ENCODE data around the gene CFAP44.
"Not testable (repeated sequence)": the region's sequence is repeated elsewhere in the genome, so short reads cannot be mapped to it uniquely, and the experiment has no call there.

The CFAP44 gene, protein sequence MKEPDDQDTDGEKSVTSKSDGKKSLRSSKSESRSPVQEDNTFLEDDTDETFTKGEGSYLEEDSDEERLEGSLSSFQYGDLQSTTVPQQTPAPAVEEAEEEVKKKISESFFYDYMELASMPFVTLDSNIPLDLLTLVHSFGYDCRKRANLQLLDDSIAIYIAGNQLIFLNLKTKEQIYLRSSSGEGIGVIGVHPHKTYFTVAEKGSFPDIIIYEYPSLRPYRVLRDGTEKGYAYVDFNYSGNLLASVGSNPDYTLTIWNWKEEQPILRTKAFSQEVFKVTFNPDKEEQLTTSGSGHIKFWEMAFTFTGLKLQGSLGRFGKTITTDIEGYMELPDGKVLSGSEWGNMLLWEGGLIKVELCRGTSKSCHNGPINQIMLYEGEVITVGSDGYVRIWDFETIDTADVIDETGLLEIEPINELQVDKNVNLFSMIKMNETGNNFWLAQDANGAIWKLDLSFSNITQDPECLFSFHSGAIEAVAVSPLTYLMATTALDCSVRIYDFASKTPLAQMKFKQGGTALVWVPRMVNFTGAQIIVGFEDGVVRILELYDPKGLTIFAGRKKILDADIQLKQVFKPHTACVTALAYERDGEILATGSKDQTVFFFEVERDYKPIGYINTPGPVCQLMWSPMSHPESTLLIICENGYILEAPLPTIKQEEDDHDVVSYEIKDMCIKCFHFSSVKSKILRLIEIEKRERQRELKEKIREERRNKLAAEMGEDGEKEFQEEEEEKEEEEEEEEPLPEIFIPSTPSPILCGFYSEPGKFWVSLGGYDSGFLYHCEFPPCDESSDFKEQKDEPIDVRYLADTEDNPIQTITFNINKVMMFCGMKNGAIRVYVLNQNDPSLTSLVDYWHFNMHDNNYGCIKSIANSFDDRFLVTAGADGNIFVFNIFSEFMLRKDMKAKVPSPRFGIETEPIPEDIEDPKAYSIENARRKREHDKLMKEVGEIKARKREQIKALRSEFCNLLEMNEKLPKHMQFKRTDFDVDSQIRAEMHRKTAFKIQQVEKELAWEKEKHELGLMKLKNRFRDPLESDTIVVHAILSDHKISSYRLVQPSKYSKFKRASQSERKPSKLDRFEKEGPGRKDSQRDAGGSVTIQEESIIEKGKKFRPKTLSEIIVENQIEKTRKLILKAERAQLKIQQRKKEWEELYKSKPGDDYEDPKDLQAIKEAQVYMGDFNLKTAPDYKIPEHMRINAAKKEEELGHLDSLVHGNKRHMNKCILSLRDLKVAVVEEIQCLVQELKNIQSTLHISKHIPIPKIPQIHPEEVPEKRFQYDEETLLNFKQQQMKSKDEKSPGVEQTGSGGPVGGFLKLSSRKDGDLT (N-terminal part only)

GRCh38 chr3:113441051-113441770 is at the start of gene CFAP44:
Gene CFAP44, minus strand, starts transcription at chr3:113441493. Its CDS starts 7,829 bp downstream, at chr3:113433664.
- peak; percentile 68 to 72 for DNase-seq

- peak; percentile 27 to 57 for DNase-seq
These were observed 43.9 kb upstream of the CFAP44 start for GRCh38 chr3:113485161-113485609.

- DNase-seq = no peak
These were observed 27.2 kb upstream of the CFAP44 start for GRCh38 chr3:113468539-113468938.

- DNase-seq = no peak
These were observed 20.2 kb upstream of the CFAP44 start for GRCh38 chr3:113461488-113461887.

DNA sequence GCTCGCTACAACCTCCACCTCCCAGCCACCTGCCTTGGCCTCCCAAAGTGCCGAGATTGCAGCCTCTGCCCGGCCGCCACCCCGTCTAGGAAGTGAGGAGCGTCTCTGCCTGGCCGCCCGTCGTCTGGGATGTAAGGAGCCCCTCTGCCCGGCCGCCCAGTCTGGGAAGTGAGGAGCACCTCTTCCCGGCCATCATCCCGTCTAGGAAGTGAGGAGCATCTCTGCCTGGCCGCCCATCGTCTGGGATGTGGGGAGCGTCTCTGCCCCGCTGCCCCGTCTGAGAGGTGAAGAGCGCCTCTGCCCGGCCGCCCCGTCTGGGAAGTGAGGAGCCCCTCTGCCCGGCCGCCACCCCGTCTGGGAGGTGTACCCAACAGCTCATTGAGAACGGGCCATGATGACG is 17.3 kb upstream of the CFAP44 start:
- not testable (repeated sequence) for DNase-seq

- DNase-seq = no peak
These were observed 14.2 kb upstream of the CFAP44 start for GRCh38 chr3:113455446-113455845.

- no peak for DNase-seq
These were observed 13.3 kb upstream of the CFAP44 start for GRCh38 chr3:113454630-113455029.

GRCh38 chr3:113454057-113454456 is 12.8 kb upstream of the CFAP44 start:
- DNase-seq = no peak

- no peak for DNase-seq
These were observed 9.6 kb upstream of the CFAP44 start for GRCh38 chr3:113450911-113451310.

- no peak for DNase-seq
These were observed 1.7 kb downstream of the CFAP44 start for GRCh38 chr3:113439606-113440005.

DNA sequence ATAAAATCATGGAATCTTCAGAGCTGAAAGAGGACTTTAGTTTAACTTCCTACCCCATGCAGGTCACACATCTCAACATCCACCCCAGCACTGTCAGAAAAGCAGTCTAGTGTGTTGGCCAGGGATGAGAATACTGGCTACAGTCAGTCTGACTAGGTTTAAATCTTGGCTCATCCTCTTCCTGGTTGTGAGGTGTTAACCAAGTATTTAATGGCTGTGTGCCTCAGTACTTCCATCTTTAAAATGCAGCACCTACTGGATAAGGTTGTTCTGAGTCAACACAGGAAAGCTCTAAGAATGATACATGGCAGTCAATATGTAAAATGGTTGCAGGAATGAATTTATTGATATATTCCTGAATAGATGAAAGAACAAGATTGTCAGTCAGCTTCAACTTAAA is 3.1 kb downstream of the CFAP44 start:
- DNase-seq = no peak

DNA sequence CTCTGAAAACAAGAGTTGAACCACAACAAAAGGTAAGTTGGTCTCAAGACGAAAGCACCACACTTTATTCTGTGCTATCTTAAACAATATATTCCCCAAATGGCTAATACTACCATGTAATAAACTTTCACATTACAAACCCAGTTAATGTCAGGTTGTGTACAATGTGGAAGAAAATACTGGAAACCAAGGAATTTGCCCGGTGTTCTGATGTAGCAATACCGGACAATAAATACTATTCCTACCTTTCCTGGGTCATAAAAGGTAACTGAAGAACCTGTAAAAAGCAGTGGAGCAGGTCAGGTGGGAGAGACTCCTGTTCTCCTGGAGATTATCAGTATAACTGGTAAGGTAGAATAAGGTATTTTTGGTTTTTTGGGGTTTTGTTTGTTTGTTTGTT is 3.9 kb downstream of the CFAP44 start:
- DNase-seq = no peak

DNA sequence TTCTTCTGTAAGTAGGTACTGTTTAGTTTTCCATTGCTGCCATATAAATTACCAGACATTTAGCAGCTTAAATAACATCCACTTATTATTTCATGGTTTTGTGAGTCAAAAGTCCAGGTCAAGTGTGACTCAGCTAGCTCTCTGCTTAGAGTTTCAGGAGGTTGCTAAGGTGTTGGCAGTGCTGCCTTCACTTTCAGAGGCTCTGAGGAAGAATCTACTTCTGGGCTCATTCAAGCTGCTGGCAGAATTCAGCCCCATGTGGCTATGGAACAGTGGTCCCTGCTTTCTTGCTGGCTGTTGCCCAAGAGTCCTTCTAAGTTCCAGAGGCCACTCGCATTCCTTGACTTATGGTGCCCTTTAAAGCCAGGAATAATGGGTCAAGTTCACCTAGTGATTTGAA is 4.5 kb downstream of the CFAP44 start:
- DNase-seq = no peak

GRCh38 chr3:113431811-113432210 is 9.5 kb downstream of the CFAP44 start:
- DNase-seq = no peak

- no peak for DNase-seq
These were observed 12.7 kb downstream of the CFAP44 start for GRCh38 chr3:113428581-113428980.

DNA sequence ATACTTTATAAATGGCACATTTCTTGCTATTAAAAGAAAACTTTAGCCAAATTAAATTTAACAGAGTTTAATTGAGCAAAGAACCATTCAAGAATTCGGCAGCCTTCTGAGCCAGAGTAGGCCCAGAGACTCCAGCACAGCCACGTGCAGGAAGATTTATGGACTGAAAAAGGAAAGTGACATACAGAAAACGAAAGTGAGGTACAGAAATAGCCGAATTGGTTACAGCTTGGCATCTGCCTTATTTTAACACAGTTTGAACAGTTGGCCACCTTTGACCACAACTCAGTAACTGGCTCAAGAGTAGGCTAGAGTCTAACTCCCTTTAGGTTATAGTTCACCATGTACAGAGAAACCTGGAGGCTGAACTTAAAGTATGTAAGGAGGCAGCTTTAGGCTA is 17.6 kb downstream of the CFAP44 start:
- no peak for DNase-seq

- no peak for DNase-seq
These were observed 20.2 kb downstream of the CFAP44 start for GRCh38 chr3:113421082-113421481.

DNA sequence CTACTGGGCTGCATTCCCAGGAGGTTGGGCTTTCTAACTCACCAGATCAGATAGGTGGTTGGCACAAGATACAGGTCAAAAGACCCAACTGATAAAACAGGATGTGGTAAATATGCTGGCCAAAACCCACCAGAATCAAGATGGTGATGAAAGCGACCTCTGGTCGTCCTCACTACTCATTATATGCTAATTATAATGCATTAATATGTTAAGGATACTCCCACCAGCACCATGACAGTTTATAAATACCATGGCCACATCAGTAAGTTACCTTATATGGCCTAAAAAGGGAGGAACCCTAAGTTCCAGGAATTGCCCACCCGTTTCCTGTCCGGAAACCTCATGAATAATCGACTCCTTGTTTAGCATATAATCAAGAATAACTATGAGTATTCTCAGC is 31.6 kb downstream of the CFAP44 start:
- no peak for DNase-seq

GRCh38 chr3:113405180-113405579 is 36.1 kb downstream of the CFAP44 start:
- no peak for DNase-seq

DNA sequence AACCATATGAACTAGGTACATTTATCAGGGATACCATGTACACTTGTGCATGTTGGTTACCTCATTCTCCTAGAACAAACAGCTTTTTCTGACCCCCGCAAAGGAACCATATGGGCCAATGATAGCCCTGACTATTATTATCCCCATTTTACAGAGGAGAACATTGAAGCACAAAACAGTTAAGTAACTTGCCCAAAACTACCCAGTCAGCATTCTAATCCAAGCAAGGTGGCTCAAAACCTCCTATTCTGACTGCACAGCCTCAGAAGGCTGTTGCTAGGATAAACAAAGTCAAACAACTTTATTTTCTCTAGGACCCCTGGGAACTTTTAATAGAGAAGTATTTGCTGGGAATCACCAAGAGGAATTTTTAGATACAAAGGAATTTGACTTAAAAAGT is 36.7 kb downstream of the CFAP44 start:
- no peak for DNase-seq
